HepG2 (cell line): ENCODE measurements around the gene RIN3. TPM values are rescaled to one million over a fixed set of nuclear protein-coding genes. Genes with fewer than 3 reads are reported as not detected.
A peak's percentile ranks its signal among the peaks of the same experiment; 100 is the strongest.

ENCODE experiments used
- ELF3 ChIP-seq: IDR thresholded peaks from 2 replicates; pipeline ENCODE4 v1.6.1; 2016; ENCODE audit warnings: missing genetic modification reagents, missing compliant biosample characterization
- JUN ChIP-seq: sonication (generic); formaldehyde crosslinking; IDR thresholded peaks from 2 replicates; pipeline ENCODE4 v1.4.0; 2020; ENCODE audit warnings: mild to moderate bottlenecking, missing genetic modification reagents
- PHF20 ChIP-seq: sonication (generic); formaldehyde crosslinking; IDR thresholded peaks from 2 replicates; pipeline ENCODE4 v1.5.0; 2020; ENCODE audit warnings: mild to moderate bottlenecking, missing genetic modification reagents
- ZGPAT ChIP-seq: IDR thresholded peaks from 2 replicates; pipeline ENCODE4 v1.6.1; 2016; ENCODE audit warnings: mild to moderate bottlenecking
- ZNF558 ChIP-seq: sonication (generic); formaldehyde crosslinking; IDR thresholded peaks from 2 replicates; pipeline ENCODE4 v1.9.0; 2022; ENCODE audit warnings: mild to moderate bottlenecking, missing genetic modification reagents, borderline replicate concordance
- ZNF672 ChIP-seq: sonication (generic); formaldehyde crosslinking; IDR thresholded peaks from 2 replicates; pipeline ENCODE4 v1.8.1; 2022; ENCODE audit warnings: missing genetic modification reagents
- polyA plus RNA-seq, 8 experiments: library from polyadenylated mRNA; depleted of rRNA in 3 of 8; stranded (reverse) in 7 of 8; unstranded in 1 of 8; fragments of >200 nt; fragmentation: Illumina TruSeq in 4 of 8; extraction: Trizol in 4 of 8; gene quantifications; 2 replicates each; pipeline versions ENCODE4 v1.2.1 to v1.2.3, GENCODE V29; 2011 to 2016; ENCODE audit warnings: low read depth in 4 of 8, missing spikeins in 1 of 8, mixed read lengths in 1 of 8; ENCODE audit not compliant: insufficient read depth in 1 of 8
- total RNA-seq, 5 experiments: library from RNA; depleted of rRNA; stranded (reverse); fragments of >200 nt; fragmentation: Illumina TruSeq; extraction: Trizol; gene quantifications; 2 replicates each; pipeline ENCODE4 v1.2.3, GENCODE V29; 2016; ENCODE audit warnings: low read depth in 1 of 5
- TF ChIP-seq, protein P1 (sequence below): sonication (generic); formaldehyde crosslinking; conservative IDR thresholded peaks from 2 replicates; pipeline ENCODE4 v1.4.0; 2020; ENCODE audit warnings: mild to moderate bottlenecking, missing genetic modification reagents, moderate library complexity
- TF ChIP-seq, protein P2 (sequence below): sonication (generic); formaldehyde crosslinking; IDR thresholded peaks from 2 replicates; pipeline ENCODE4 v1.9.0; 2022; ENCODE audit warnings: low read depth, missing genetic modification reagents

The RIN3 gene
- total and polyA plus RNA-seq, 2 of the 13 experiments (the other 11 are each of a cell fraction or from before 2014, with no cell fraction given) = 2.3 to 3.6 TPM

GRCh38 chr14:92503756-92504491 is 9.7 kb upstream of the RIN3 start (continued):
- TF ChIP-seq, protein P1, sequence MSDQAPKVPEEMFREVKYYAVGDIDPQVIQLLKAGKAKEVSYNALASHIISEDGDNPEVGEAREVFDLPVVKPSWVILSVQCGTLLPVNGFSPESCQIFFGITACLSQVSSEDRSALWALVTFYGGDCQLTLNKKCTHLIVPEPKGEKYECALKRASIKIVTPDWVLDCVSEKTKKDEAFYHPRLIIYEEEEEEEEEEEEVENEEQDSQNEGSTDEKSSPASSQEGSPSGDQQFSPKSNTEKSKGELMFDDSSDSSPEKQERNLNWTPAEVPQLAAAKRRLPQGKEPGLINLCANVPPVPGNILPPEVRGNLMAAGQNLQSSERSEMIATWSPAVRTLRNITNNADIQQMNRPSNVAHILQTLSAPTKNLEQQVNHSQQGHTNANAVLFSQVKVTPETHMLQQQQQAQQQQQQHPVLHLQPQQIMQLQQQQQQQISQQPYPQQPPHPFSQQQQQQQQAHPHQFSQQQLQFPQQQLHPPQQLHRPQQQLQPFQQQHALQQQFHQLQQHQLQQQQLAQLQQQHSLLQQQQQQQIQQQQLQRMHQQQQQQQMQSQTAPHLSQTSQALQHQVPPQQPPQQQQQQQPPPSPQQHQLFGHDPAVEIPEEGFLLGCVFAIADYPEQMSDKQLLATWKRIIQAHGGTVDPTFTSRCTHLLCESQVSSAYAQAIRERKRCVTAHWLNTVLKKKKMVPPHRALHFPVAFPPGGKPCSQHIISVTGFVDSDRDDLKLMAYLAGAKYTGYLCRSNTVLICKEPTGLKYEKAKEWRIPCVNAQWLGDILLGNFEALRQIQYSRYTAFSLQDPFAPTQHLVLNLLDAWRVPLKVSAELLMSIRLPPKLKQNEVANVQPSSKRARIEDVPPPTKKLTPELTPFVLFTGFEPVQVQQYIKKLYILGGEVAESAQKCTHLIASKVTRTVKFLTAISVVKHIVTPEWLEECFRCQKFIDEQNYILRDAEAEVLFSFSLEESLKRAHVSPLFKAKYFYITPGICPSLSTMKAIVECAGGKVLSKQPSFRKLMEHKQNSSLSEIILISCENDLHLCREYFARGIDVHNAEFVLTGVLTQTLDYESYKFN (CRISPR knock-in tag) = peak; percentile 91
- TF ChIP-seq JUN (peak; percentile 99), PHF20 (CRISPR knock-in tag) (peak; percentile 29; the same call in 1 of the 2 replicates), ZGPAT (CRISPR knock-in tag) (peak; percentile 69; the same call in 1 of the 2 replicates), ELF3 (peak; percentile 75), ZNF672 (CRISPR knock-in tag) (no peak), ZNF558 (CRISPR knock-in tag) (0 out of 2 replicates have a peak, but pooled peaks have one; percentile 53)
- TF ChIP-seq, protein P2, sequence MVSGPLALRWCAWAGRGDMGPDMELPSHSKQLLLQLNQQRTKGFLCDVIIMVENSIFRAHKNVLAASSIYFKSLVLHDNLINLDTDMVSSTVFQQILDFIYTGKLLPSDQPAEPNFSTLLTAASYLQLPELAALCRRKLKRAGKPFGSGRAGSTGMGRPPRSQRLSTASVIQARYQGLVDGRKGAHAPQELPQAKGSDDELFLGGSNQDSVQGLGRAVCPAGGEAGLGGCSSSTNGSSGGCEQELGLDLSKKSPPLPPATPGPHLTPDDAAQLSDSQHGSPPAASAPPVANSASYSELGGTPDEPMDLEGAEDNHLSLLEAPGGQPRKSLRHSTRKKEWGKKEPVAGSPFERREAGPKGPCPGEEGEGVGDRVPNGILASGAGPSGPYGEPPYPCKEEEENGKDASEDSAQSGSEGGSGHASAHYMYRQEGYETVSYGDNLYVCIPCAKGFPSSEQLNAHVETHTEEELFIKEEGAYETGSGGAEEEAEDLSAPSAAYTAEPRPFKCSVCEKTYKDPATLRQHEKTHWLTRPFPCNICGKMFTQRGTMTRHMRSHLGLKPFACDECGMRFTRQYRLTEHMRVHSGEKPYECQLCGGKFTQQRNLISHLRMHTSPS (CRISPR knock-in tag) = peak; percentile 35; the same call in 1 of the 2 replicates
